Lung (tissue), 12 donors: ENCODE data around the gene SLC27A1. TPM values are rescaled to one million over a fixed set of nuclear protein-coding genes. Genes with fewer than 3 reads are reported as not detected.

ENCODE experiments used
- ATAC-seq: fragments of 200-7000 bp; cut with Tn5 transposase; one replicate; pipeline ENCODE4 v1.9.1; 2020; ENCODE audit warnings: moderate number of reproducible peaks; ENCODE audit not compliant: insufficient read depth, low FRiP score
- DNase-seq, 3 donors: peaks; one replicate each; pipeline ENCODE4 v3.0.0-alpha.2; 2013 to 2017
- H3K27ac ChIP-seq, 2 donors: one replicate each; pipeline ENCODE4 v1.5.1; 2013; ENCODE audit warnings: mild to moderate bottlenecking in 2 of 2, moderate library complexity in 2 of 2, control low read depth in 1 of 2, inconsistent platforms in 1 of 2, low read depth in 1 of 2, low read length in 1 of 2
- H3K27me3 ChIP-seq, 3 donors: one replicate each; pipeline ENCODE4 v1.5.1; 2013; ENCODE audit warnings: low read length in 2 of 3; ENCODE audit not compliant: control insufficient read depth in 3 of 3, insufficient read depth in 3 of 3
- H3K36me3 ChIP-seq, 4 donors: one replicate each; pipeline ENCODE4 v1.5.1; 2013; ENCODE audit warnings: low read length in 4 of 4, mild to moderate bottlenecking in 1 of 4, moderate library complexity in 1 of 4; ENCODE audit not compliant: control insufficient read depth in 4 of 4, insufficient read depth in 4 of 4
- H3K4me1 ChIP-seq, 5 donors: one replicate each; pipeline ENCODE4 v1.5.1; 2013; ENCODE audit warnings: low read length in 5 of 5, mild to moderate bottlenecking in 2 of 5, moderate library complexity in 1 of 5; ENCODE audit not compliant: control insufficient read depth in 5 of 5, insufficient read depth in 5 of 5
- H3K4me3 ChIP-seq: one replicate; pipeline ENCODE4 v1.5.1; 2013; ENCODE audit warnings: mild to moderate bottlenecking, control low read depth, moderate library complexity
- H3K9ac ChIP-seq, 2 donors: one replicate each; pipeline ENCODE4 v1.5.1; 2013; ENCODE audit warnings: low read length in 2 of 2, control low read depth in 1 of 2; ENCODE audit not compliant: insufficient read depth in 1 of 2
- H3K9me3 ChIP-seq, 4 donors: one replicate each; pipeline ENCODE4 v1.5.1; 2013; ENCODE audit warnings: low read length in 3 of 4, mild to moderate bottlenecking in 1 of 4, moderate library complexity in 1 of 4; ENCODE audit not compliant: control insufficient read depth in 4 of 4, insufficient read depth in 3 of 4
- WGBS, 2 donors: extraction: QIAGEN DNeasy Blood & Tissue Kit; methylation state at CpG; one replicate each; pipeline ENCODE4 v1.1.7; 2013; 5-methylcytosine and 5-hydroxymethylcytosine counted together
- polyA plus RNA-seq, 2 donors: library from polyadenylated mRNA; stranded (reverse); fragments of 200-250 nt; gene quantifications; one replicate each; pipeline ENCODE4 v1.2.1, GENCODE V29; 2013
- total RNA-seq, 2 donors: library from RNA; depleted of rRNA in 1 of 2; stranded (reverse); fragments of >200 nt in 1 of 2; gene quantifications; one replicate each; pipeline ENCODE4 v1.2.1, GENCODE V29; 2014 to 2021
- TF ChIP-seq, protein P1 (sequence below): IDR thresholded peaks from 2 replicates; pipeline ENCODE4 v1.5.1; 2012; ENCODE audit warnings: mild to moderate bottlenecking; ENCODE audit errors: control extremely low read depth, extremely low read depth
- donor health status: control.
- donor health status: control.
- donor health status: Bipolar disorder and iron deficiency.
- donor health status: healthy.
- donor health status: DM: yes; HTN: yes; CAD: no.

The SLC27A1 gene
- total and polyA plus RNA-seq, 4 donors = 12.2 to 26.9 (median 20.6) TPM

DNA sequence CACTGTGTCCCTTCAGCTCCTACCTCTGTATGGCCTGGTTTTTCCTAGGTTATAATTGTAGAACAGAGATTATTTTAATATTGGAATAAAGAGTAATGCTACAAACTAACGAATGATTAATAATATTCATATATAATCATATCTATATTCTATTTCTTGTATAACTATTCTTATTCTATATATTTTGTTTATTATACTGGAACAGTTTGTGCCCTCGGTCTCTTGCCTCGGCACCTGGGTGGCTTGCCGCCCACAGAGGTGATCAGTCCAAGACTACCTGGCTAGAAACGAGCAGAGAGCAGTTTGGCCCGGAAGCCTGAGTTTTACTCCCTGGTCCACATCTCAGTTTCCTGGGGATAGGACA, 3.9 kb upstream of the SLC27A1 start:
- no peaks in the 10 kb centered on the region for H3K9me3 ChIP-seq
- TF ChIP-seq, protein P1, sequence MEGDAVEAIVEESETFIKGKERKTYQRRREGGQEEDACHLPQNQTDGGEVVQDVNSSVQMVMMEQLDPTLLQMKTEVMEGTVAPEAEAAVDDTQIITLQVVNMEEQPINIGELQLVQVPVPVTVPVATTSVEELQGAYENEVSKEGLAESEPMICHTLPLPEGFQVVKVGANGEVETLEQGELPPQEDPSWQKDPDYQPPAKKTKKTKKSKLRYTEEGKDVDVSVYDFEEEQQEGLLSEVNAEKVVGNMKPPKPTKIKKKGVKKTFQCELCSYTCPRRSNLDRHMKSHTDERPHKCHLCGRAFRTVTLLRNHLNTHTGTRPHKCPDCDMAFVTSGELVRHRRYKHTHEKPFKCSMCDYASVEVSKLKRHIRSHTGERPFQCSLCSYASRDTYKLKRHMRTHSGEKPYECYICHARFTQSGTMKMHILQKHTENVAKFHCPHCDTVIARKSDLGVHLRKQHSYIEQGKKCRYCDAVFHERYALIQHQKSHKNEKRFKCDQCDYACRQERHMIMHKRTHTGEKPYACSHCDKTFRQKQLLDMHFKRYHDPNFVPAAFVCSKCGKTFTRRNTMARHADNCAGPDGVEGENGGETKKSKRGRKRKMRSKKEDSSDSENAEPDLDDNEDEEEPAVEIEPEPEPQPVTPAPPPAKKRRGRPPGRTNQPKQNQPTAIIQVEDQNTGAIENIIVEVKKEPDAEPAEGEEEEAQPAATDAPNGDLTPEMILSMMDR = no peak
- H3K4me3 ChIP-seq = no peak overlapping the region
- H3K27me3 ChIP-seq = no peaks in the 10 kb centered on the region
- H3K27ac ChIP-seq = no peak overlapping the region
- DNase-seq (no peak), ATAC-seq (no peak)
- no peak overlapping the region for H3K9ac ChIP-seq
- no peaks in the 10 kb centered on the region for H3K36me3 ChIP-seq
- WGBS, 2 donors = 43 to 57% methylated on average over 6 of the region's 6 CpGs
- H3K4me1 ChIP-seq = peaks cover 3 to 13% (median 7%) of the 10 kb centered on the region in 5 donors

DNA sequence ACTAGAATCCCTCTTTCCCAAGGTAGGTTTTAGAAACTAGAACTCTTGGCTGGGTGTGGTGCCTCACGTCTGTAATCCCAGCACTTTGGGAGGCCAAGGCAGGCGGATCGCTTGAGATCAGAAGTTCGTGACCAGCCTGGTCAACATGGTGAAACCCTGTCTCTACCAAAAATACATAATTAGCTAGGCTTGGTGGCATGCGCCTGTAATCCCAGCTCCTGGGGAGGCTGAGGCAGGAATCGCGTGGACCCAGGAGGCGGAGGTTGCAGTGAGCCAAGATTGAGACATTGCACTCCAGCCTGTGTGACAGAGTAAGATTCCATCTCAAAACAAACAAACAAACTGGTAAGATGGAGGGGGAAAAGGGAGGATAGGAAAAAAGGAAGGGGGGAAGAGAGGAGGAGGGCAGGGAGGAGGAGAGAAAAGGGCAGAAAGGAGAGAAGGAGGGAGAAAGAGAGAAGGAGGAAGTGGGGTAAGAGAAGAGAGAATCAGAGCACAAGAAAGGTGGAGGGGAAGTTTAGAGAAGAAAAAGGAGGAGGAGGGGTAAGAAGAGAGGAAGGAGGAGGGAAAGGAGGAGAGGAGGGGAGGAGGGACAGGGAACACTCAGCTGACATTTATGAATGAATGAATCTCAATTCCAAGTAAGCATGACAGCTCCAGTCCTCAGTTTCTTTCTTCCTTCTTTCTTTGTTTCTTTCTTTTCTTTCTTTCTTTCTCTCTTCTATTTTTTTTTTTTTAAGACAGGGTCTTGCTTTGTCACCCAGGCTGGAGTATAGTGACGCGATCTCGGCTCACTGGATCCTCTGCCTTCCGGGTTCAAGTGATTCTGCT, 2.6 kb upstream of the SLC27A1 start:
- Histone ChIP-seq H3K4me3 (no peak overlapping the region), H3K27me3 (no peaks in the 10 kb centered on the region), H3K27ac (peak overlapping the region in 1 of 2 donors; percentile 93), H3K4me1 (peaks cover 4 to 17% (median 9%) of the 10 kb centered on the region in 5 donors), H3K36me3 (no peaks in the 10 kb centered on the region), H3K9me3 (no peaks in the 10 kb centered on the region), H3K9ac (no peak overlapping the region)
- ATAC-seq (no peak), DNase-seq (no peak)
- TF ChIP-seq, protein P1 = no peak
- 75 to 81% methylated on average over 12 of the region's 12 CpGs for WGBS, 2 donors

- peak; percentile 45 to 63 (median 46) for DNase-seq
These were observed 1.8 kb upstream of the SLC27A1 start for GRCh38 chr19:17468302-17469091.

More at GRCh38 chr19:17468302-17469091, 1.8 kb upstream of the SLC27A1 start:
- TF ChIP-seq, protein P1 = no peak
- peak overlapping the region; percentile 83 to 93 for H3K27ac ChIP-seq
- ATAC-seq = no peak
- H3K36me3 ChIP-seq = peaks cover 0 to 2% (median 0%) of the 10 kb centered on the region in 4 donors
- H3K27me3 ChIP-seq = no peaks in the 10 kb centered on the region
- H3K4me3 ChIP-seq = peak overlapping the region; percentile 18
- 61 to 70% methylated on average over 25 of the region's 25 CpGs for WGBS, 2 donors
- no peaks in the 10 kb centered on the region for H3K9me3 ChIP-seq
- H3K9ac ChIP-seq = no peak overlapping the region
- H3K4me1 ChIP-seq = peaks cover 4 to 17% (median 9%) of the 10 kb centered on the region in 5 donors
